ENCODE measurements around the gene SOBP.

The SOBP gene

DNA sequence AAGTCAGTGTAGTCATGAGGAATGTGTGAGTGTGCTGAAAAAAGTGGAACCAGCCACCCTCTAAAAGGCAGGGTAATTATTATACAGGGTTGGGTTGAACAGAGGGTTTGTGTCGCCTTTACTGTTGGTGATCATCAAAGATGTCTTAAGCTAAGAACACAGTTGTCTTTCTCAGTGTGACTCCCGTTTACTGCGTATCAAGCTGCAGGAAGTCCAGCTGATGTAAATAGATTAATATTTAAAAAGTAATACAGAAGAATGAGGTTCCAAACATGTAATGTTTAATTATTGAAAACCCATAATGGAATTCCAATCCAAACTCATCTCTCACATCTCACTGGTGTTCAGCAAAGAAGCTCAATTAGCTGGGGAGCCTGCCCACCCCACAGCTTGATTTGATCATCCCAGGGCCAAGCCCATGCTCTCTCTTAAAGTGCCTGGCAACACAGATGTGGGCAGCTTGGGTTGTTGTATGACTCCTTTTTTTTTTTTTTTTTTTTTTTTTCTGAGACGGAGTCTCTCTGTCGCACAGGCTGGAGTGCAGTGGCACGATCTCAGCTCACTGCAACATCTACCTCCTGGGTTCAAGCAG lies 127.5 kb downstream of the SOBP start:
- DNase-seq (ENCODE audit: low read depth, low spot score) = no peak

DNA sequence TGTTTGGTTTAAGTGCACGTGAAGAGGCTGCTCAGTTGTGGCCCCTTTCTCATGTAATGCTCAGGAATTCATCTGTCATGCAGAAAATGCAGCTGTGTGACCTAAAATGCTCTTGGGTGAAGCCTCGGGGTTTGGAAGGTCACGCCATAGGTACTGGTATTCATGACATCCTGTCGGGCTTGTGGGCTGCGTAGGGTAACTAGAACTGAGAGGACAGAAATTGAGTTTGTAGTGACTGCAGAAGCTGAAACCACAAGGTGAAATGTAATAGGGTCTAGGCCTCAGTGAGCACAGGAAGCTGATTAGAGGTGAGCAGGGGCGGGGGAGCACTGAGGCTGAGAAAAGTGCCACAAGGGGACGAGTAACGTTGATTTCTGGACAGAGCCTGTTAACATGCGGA lies 128.8 kb downstream of the SOBP start:
- DNase-seq (ENCODE audit: low read depth, low spot score) = no peak

DNA sequence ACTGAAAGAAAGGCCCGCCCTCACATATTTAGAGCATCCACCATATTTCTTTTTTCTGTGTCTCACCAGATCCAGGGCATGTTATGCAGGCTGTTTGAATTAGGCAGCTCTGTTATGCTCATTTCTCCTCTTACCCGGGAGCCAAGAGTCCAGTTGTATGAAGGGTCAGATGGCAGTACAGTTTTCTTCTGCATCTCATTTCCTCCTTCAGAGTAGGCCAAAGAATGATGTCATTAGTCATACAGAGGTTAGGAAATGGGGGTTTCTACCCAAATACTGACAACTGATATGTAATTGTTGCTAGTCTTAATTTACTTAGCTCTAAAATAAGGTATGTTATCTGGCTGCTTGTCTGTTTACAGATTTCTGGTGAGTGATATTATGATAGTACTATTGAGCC lies 130.8 kb downstream of the SOBP start:
- DNase-seq (ENCODE audit: low read depth, low spot score) = no peak

DNA sequence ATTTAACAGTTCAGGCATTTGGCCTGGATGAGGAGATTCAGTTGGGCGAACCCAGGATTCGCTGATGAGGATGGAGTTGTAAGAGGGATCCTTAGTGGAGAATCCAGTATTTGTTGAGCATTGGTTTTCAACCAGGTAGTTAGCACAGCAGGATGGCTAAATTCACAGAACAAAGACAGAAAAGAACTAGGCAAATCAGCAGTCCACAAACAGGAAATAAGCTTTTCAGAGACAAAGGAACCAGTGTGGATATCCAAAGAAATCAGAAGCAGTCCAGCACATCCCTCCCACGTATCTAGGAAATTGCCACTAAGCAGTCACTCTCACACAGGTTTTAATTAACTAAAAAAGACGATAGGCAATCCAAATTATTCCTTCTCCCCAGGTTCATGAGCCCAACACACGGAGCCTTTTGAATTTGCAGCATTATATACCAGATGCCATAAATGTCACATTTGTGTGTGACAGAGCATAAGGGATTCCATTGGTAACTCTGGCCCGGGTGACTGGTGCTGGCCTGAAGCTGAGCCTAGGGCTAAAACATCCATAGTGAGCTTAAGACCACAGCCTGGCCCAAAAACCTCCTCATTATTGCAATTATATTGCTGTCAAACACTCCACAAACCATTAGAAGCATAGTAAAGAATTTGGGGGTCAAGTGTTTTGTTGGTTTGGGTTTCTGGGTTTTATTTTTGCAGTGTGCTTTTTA lies 131.5 kb downstream of the SOBP start:
- no peak for DNase-seq (ENCODE audit: low read depth, low spot score)

DNA sequence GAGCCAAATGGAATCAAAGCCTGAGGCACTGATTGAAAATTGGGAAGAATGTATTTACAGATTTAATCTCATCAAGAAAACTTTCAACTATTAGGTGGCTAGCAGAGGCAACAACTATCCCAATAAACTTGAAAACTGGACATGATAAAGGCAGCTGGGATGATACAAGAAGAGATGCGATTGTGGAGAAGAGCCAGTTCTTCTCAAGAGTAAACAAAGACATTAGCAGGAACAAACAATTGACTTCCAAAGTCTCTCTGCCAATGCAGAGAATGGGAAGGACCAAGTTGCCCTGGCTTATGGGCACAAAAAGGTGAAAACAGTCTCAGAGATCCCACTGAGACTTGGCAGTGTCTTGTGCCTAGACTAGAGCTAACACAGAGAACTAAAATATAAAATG lies 132.4 kb downstream of the SOBP start:
- DNase-seq (ENCODE audit: low read depth, low spot score) = no peak

DNA sequence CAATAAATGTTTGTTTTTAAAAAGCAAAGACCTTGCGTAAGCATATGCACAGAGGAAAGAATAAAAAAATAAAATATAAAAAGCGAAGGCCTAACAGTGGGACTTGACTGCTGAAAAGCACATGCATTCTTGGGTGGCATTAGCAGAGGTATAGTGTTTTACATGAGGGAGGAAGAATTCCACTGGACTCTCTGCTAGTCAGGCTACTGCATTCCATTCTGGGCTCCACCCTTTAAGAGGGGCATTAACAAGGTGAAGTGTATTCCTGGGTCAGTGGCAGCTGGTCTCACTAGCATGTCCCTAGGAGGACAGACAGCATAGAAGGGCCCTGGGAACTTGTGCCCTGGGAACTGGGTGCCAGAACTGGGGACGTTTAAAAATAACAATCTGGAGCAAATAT lies 134.1 kb downstream of the SOBP start:
- no peak for DNase-seq (ENCODE audit: low read depth, low spot score)

DNA sequence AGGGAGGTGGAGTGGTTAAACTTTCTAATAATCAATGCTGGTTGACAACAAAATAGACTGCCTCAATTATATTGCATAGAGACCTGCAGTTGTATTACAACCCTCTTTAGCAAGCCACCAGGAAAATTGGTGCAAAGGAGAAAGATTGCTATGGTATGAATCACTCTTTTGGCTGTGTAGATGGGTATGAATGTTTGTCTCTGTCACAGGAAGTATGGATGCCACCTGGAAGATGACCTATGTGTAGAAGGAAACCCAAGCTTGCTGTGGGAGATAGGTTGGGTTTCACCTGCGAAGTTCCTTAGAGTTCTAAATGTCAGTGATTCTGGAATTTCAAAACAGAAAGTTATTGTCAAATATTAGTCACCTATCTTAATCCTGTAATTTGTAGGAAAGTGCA lies 134.6 kb downstream of the SOBP start:
- DNase-seq (ENCODE audit: low read depth, low spot score) = no peak

DNA sequence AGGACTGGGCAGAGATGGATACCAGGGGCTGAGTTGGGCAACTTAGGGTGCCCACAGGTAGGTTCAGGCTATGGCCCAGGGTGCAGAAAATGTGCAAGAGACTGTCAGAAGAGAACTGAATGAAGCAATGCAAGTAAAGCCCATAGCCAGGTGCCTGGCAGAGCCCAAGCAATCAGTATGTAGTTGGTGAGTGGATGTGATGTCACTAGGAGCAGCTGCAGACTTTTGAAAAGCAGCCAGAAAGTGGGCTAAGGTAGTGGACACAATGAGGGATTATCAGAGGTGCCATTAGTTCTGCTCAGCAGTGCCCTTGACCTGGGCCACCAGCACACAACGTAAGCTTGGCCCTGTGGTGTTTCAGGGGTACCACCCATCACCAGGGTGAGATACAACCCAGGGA lies 135.3 kb downstream of the SOBP start:
- DNase-seq (ENCODE audit: low read depth, low spot score) = no peak

DNA sequence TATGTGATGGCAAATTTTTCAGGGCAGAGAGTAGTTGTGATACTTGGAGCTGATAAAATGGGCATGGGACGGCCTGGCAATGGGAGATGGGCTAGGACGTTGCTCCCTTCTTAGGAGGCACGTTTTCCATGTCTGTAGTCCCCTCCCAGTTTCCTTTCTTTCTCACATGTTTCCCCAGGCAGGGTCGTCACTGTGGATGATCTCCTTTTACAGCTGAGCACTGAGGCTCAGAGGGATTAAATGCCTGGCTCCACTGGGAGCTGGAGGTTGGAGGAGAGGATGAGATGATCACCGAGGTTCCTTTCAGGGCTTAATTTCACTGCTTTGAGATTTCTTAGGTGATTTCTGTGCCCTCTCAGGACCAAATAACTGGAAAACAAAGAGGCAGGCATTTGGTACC lies 136.7 kb downstream of the SOBP start:
- DNase-seq (ENCODE audit: low read depth, low spot score) = no peak

DNA sequence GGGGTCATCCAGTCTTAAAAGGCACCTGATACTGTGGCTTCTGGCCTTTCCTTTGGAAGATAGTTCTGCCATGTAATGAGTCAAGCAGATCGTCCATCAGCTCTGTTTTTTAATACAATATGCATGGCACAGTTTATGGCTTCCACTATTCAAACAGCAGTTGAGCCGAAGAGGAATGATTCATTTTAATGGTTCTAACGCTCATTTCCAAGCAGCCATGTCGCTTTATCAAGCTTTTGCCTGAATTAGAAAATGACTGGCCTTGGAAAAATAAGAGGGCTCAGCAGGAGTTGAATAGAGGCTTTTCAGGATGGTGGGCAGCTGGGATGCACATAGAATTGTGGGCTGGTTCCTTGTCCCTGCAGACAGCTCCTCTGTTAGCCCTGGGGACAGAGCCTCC lies 138.1 kb downstream of the SOBP start:
- no peak for DNase-seq (ENCODE audit: low read depth, low spot score)

DNA sequence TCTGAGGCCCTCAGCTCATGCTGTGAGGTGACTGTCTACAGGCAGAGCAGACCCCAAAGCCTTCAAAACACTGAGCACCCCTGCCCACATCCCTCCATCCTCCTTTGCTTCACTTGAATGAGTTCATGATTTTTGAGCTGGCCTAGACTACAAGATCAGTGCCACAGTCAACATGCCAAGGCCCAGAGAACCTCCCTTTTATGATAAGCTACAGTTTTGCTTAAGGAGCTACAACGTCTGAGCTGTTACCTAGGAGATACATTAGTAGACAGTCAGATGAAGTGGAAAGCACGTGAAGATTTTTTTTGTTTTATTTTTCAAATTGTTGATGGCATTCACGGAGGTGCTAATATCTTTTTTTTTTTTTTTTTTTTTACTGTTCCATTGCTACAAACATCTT lies 139.0 kb downstream of the SOBP start:
- DNase-seq (ENCODE audit: low read depth, low spot score) = no peak

DNA sequence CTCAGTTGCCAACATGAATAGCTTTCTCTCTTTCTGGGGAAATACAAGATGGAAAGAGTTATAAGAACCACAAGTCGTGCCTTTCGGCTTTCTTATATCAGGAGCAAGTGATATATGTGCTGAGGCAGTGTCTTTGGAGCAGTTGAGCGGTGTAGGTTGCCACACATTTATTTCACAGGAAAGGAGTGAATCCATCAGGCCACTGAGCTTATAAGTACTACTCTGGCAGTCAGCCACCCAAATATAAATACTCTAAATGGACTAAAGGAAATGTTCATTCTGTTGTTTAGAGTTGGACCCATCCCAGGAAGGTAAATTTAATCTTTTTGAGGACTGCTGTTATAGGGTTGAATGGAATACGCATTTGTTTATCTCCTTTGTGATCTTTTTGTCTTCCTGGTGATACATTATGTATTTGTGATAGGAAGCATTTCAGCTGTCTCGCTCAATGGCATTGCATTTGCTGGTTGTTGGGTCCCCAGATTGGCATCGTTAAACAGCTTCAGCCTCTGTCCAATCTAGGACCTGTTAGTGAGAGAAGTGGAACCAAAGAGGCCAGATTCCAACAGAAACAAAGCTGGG lies 139.7 kb downstream of the SOBP start:
- no peak for DNase-seq (ENCODE audit: low read depth, low spot score)

DNA sequence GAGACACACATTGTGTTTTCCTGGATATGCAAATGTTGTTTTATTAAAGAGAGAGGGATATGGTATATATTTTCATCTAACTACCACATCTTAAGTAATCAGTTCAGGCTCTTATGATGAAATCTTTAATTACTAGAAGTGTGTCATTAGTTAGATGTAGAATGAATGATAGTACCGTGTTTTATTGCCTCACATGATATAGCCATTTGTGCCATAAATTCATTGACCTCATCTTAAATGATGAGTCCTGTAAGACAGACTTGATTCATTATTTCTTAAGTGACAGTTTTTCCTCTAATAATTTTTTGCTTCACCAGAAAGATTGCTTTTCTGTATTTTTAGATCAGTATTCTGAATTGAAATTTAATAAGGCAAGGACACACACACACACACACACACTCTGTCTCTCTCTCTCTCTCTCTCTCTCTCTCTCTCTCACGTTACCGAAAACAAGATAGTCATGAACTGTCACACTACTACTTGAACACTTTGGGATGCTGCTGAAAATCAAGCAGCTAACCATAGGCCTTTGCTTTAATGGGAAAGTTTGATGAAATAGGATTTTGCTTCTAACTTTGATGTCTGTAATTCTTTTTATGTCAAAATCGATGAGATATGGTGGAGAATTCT lies 140.5 kb downstream of the SOBP start:
- no peak for DNase-seq (ENCODE audit: low read depth, low spot score)

DNA sequence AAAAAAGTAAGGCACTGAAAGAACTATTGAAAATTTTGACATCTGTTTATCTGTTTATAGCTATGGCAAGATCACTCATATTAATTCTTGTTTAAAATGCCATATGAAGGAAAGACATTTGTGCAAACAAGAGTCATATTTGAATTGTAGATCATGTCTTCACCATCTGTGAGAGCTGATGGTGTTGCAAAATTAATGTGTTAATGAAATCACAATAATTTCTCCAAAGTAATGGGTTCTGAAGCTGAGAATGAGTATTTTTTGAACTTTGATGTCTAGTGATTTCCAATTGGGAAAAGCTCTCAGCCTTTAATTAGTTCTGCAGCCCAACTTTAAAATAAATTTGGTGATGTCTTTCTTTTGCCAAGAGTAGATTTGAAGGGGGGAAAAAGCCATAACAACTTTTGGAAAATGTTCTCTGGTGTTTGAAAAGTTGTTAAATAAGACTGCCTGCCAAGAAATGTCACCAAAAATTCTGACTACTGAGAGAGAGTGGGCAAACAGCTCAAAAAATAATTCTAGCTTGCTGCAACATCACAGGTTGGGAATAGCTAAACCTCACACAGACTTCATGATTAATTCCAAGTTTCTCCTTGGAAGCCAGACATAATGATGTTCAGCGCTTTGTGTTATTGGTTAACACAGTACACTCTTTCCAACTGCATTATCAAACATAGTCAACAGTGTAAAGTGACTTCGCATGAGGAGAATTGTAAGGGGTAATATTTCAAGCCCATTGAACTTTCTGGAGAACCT lies 142.6 kb downstream of the SOBP start:
- DNase-seq (ENCODE audit: low read depth, low spot score) = no peak

DNA sequence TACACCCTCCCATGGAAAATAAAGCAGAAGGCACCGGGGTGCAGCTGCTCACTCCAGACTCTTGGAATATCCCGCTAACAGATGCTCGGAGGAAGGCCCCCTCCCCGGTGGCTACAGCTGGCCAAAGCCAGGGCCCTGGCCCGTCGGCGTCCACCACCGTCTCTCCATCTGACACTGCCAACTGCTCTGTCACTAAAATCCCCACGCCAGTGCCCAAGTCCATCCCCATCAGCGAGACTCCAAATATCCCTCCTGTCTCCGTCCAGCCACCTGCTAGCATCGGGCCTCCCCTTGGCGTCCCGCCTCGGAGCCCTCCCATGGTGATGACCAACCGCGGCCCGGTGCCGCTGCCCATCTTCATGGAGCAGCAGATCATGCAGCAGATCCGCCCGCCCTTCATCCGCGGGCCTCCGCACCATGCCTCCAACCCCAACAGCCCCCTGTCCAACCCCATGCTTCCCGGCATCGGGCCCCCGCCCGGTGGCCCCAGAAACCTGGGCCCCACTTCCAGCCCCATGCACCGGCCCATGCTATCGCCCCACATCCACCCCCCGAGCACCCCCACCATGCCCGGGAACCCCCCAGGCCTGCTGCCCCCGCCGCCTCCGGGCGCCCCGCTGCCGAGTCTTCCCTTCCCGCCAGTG lies 143.9 kb downstream of the SOBP start:
- no peak for DNase-seq (ENCODE audit: low read depth, low spot score)

DNA sequence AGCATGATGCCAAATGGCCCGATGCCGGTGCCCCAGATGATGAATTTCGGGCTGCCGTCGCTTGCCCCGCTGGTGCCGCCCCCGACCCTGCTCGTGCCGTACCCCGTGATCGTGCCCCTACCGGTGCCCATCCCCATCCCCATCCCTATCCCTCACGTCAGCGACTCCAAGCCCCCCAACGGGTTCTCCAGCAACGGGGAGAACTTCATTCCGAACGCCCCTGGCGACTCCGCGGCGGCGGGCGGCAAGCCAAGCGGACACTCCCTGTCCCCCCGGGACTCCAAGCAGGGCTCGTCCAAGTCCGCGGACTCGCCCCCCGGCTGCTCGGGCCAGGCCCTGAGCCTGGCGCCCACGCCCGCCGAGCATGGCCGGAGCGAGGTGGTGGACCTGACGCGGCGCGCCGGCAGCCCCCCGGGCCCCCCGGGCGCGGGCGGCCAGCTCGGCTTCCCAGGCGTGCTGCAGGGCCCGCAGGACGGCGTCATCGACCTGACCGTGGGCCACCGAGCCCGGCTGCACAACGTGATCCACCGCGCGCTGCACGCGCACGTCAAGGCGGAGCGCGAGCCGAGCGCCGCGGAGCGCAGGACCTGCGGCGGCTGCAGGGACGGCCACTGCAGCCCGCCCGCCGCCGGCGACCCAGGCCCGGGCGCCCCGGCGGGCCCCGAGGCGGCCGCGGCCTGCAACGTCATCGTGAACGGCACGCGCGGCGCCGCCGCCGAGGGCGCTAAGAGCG lies 144.6 kb downstream of the SOBP start:
- DNase-seq (ENCODE audit: low read depth, low spot score) = no peak

DNA sequence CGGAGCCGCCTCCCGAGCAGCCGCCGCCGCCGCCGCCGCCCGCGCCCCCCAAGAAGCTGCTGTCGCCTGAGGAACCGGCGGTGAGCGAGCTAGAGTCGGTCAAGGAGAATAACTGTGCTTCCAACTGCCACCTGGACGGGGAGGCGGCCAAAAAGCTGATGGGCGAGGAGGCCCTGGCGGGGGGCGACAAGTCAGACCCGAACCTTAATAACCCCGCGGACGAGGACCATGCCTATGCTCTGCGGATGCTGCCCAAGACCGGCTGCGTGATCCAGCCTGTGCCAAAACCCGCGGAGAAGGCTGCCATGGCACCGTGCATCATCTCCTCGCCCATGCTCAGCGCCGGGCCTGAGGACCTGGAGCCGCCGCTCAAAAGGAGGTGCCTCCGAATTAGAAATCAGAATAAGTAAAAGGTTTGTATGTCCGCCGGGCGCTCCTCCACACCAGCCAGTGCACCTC lies 145.2 kb downstream of the SOBP start:
- DNase-seq (ENCODE audit: low read depth, low spot score) = no peak

DNA sequence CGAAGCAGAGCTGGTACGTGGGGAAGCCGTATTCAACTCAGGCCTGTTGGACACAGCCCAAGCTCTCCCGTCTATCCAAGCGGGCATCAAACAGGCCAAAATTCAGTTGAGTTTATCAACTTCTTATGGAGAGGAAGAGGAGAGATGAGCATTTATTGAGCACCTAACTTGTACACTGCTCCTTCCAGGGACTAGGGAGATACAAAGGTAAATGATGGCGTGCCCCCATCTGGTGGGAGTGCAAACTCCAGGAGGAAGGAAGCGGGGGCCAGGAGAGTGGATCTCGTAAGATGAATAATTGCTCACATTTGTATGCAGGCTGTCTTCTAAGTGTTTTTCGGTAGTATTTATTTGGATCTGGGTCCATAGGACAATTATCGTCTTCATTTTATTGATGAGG lies 146.6 kb downstream of the SOBP start:
- DNase-seq (ENCODE audit: low read depth, low spot score) = no peak

DNA sequence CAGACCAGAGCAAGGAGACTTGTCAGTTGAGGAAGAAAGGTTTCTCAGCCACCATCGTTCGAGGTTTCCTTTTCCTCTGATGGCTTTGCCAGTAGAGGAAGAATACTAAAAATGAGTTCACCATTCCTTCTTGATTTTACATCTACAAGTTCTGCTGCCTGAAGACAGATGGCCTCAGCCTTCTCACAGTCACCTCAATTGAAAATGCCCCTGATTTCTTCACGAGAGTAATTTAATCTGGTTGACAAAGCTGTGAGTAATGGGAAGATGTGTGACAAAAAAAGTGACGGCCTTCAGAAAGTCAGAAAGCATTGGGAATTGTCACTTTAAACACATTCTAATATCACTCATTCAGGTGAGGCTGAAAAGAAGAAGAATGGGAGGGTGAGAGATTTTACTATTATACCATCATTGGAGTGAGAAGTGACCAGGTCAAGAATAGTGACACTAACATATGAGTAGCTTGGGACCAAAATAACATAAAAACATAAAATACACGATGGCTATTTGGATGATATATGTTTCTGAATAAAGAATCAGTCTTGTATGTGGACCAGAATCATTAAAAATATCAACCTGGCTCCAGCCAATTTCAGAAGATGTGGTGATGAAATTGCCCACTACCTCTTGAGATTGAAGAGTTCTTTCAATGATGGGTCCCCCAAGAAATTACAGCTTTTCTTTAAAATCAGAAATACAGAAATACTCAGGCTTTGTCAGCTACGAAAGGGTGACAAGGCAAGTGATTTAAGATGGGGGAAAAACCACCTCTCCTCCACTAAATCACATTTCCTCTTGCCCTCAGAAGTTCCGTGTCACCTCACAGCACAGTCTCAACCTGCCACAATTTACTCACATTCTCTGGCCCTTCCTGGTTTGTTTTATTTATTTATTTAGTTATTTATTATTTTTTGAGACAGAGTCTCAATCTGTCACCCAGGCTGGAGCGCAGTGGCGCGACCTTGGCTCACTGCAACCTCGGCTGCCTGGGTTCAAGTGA lies 147.7 kb downstream of the SOBP start:
- no peak for DNase-seq (ENCODE audit: low read depth, low spot score)

DNA sequence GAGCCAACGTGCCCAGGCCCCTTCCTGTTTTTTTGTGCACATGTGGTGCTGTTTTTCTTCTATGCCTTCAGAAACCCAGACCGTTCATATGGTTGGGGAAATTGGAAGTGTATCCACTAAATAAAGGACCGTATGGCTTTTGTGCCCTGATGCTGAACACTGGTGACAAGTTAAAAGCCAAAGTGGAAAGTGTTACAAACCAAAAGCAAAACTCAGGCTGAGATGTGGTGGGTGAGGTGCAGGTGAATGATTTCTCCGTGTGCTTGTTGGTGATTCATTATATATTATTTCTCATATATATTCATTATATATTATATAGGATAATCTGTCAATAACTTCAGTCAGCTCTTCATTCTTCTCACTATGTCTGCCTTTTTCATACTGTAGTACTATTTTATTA lies 148.6 kb downstream of the SOBP start:
- no peak for DNase-seq (ENCODE audit: low read depth, low spot score)

Data from activated naive CD8-positive, alpha-beta T cell treated with anti-CD3 and anti-CD28 coated beads, Interleukin-2, amount 50 U/mL, for 16 hours (primary cell).